Ovary (tissue), 1 donor: ENCODE measurements around the gene COL6A3.

Experiments
- EP300 ChIP-seq: sonication (generic); formaldehyde crosslinking; IDR thresholded peaks from one replicate; pipeline ENCODE4 v1.6.1; 2017; ENCODE audit warnings: antibody characterized with exemption
- POLR2A ChIP-seq: fragments of 450-650 bp; IDR thresholded peaks from one replicate; pipeline ENCODE4 v1.6.1; 2017; ENCODE audit warnings: antibody characterized with exemption, mild to moderate bottlenecking, moderate library complexity

DNA sequence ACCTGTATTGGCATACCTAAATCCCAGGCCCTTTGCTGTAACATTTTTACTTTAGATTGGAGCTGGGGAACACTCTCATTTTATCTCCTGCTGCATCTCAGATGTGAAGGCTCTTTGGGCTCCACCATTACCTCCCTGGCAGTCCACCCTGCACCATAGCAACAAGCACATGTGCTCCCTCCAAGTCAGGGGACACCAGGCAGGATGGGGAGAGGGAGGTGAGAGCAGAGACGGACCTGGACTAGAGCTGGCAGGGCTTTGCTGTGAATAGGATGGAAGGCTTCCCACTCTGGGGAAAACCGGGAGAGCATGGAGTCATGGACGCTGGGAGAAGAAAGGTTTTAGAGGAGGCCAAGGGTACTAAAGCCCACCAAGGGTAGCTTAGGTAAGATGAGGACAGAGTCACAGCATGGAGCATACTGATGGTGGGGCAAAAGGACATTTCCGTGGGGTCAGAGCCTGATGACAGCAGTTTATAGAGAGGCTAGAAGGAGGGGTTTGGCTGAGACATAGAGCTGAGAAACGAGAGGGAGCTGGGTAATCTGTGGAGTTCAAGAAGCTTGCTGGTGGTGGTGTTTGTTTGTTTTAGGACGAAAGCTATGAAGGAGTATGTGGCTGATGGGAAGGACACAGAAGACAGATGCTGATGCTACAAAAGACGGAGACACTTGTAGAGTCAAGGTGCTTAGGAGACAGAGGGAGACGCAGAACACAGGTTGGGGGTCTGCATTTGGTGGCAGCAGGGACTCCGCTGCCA is 134.8 kb downstream of the COL6A3 start:
- TF ChIP-seq POLR2A: no peak
- TF ChIP-seq EP300: no peak
